Measurements from ENCODE around the gene TXNDC5.

GRCh38 chr6:7933794-7934193, 23.2 kb upstream of the TXNDC5 start:
- no peak for TF ChIP-seq POLR2AphosphoS5 (IDR thresholded peaks at IDR 0.05)
- no peak for TF ChIP-seq CTCF (IDR thresholded peaks at IDR 0.05 in 8 of 11, conservative IDR thresholded peaks at IDR 0.05 in 3 of 11)
- TF ChIP-seq POLR2A (IDR thresholded peaks at IDR 0.05) = no peak

Measured in spleen (tissue), 7 donors.